Measurements from ENCODE around the gene DMD. TPM values are rescaled to one million over a fixed set of nuclear protein-coding genes. Genes with fewer than 3 reads are reported as not detected.

DMD gene
- total and polyA plus RNA-seq, 2 donors from 2014 or later: 4.2 to 17.9 TPM

DNA sequence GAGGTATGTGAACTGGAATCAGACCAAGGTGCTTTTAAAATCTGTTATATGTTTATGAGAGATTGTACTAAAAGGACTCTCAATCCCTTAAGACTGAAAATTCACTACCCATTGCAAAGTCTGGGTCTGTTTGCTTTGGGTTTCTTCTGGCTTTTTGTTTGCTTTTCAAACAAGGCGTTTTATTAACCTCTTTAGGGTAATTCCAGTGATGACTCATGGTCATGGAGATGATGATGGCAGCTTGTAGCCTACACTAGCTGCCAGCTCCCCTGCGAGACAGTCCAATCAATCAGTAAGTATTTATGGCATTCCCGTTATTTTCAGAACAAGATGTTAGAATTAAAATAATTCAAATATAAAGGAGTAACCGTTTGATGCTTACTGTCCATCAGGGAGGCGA is 1495.7 kb downstream of the DMD start:
- no peak for TF ChIP-seq CTCF (IDR thresholded peaks at IDR 0.05; ENCODE audit: borderline replicate concordance, extremely low read depth, insufficient read depth)
- FAIRE-seq (no peak), DNase-seq (no peak)
- no peak overlapping the region for H3K27ac ChIP-seq (ENCODE audit: low read depth in 2 of 2, low read length in 2 of 2)
- intact Hi-C loops (cut with DNase I): no loop called here
- H3K9ac ChIP-seq (ENCODE audit: low read length in 3 of 3): no peak overlapping the region
- H3K36me3 ChIP-seq (ENCODE audit: control insufficient read depth in 2 of 3, insufficient read depth in 3 of 3, low read length in 3 of 3): no peaks in the 10 kb centered on the region
- no peak overlapping the region for H3K4me3 ChIP-seq (ENCODE audit: low read length in 3 of 3)
- H3K27me3 ChIP-seq (ENCODE audit: control insufficient read depth, insufficient read depth, low read length): no peaks in the 10 kb centered on the region
- no peaks in the 10 kb centered on the region for H3K9me3 ChIP-seq (ENCODE audit: control insufficient read depth in 2 of 3, insufficient read depth in 1 of 3, low read length in 3 of 3)
- H3K4me1 ChIP-seq (ENCODE audit: control insufficient read depth in 2 of 3, insufficient read depth in 2 of 3, low read depth in 1 of 3, low read length in 3 of 3): no peaks in the 10 kb centered on the region

- no peak overlapping the region for H3K27ac ChIP-seq (ENCODE audit: low read depth in 2 of 2, low read length in 2 of 2)
- intact Hi-C loops (cut with DNase I): no loop called here
- no peak for TF ChIP-seq CTCF (IDR thresholded peaks at IDR 0.05; ENCODE audit: borderline replicate concordance, extremely low read depth, insufficient read depth)
- no peaks in the 10 kb centered on the region for H3K4me1 ChIP-seq (ENCODE audit: control insufficient read depth in 2 of 3, insufficient read depth in 2 of 3, low read depth in 1 of 3, low read length in 3 of 3)
- FAIRE-seq (no peak), DNase-seq (no peak)
- H3K36me3 ChIP-seq (ENCODE audit: control insufficient read depth in 2 of 3, insufficient read depth in 3 of 3, low read length in 3 of 3): no peaks in the 10 kb centered on the region
- H3K9ac ChIP-seq (ENCODE audit: low read length in 3 of 3): no peak overlapping the region
- no peaks in the 10 kb centered on the region for H3K9me3 ChIP-seq (ENCODE audit: control insufficient read depth in 2 of 3, insufficient read depth in 1 of 3, low read length in 3 of 3)
- H3K27me3 ChIP-seq (ENCODE audit: control insufficient read depth, insufficient read depth, low read length): no peaks in the 10 kb centered on the region
- H3K4me3 ChIP-seq (ENCODE audit: low read length in 3 of 3): no peak overlapping the region
Observed at GRCh38 chrX:31714797-31715196, 1496.6 kb downstream of the DMD start.

- intact Hi-C loops (cut with DNase I): no loop called here
- no peak overlapping the region for H3K27ac ChIP-seq (ENCODE audit: low read depth in 2 of 2, low read length in 2 of 2)
- no peak for DNase-seq
- FAIRE-seq: no peak
- no peaks in the 10 kb centered on the region for H3K9me3 ChIP-seq (ENCODE audit: control insufficient read depth in 2 of 3, insufficient read depth in 1 of 3, low read length in 3 of 3)
- no peak for TF ChIP-seq CTCF (IDR thresholded peaks at IDR 0.05; ENCODE audit: borderline replicate concordance, extremely low read depth, insufficient read depth)
- H3K27me3 ChIP-seq (ENCODE audit: control insufficient read depth, insufficient read depth, low read length): no peaks in the 10 kb centered on the region
- no peaks in the 10 kb centered on the region for H3K36me3 ChIP-seq (ENCODE audit: control insufficient read depth in 2 of 3, insufficient read depth in 3 of 3, low read length in 3 of 3)
- H3K9ac ChIP-seq (ENCODE audit: low read length in 3 of 3): no peak overlapping the region
- no peak overlapping the region for H3K4me3 ChIP-seq (ENCODE audit: low read length in 3 of 3)
- no peaks in the 10 kb centered on the region for H3K4me1 ChIP-seq (ENCODE audit: control insufficient read depth in 2 of 3, insufficient read depth in 2 of 3, low read depth in 1 of 3, low read length in 3 of 3)
Observed at GRCh38 chrX:31713120-31713519, 1498.2 kb downstream of the DMD start.

- Histone ChIP-seq H3K9me3 (ENCODE audit: control insufficient read depth in 2 of 3, insufficient read depth in 1 of 3, low read length in 3 of 3) (no peaks in the 10 kb centered on the region), H3K4me1 (ENCODE audit: control insufficient read depth in 2 of 3, insufficient read depth in 2 of 3, low read depth in 1 of 3, low read length in 3 of 3) (no peaks in the 10 kb centered on the region), H3K36me3 (ENCODE audit: control insufficient read depth in 2 of 3, insufficient read depth in 3 of 3, low read length in 3 of 3) (no peaks in the 10 kb centered on the region), H3K4me3 (ENCODE audit: low read length in 3 of 3) (no peak overlapping the region), H3K9ac (ENCODE audit: low read length in 3 of 3) (no peak overlapping the region), H3K27ac (ENCODE audit: low read depth in 2 of 2, low read length in 2 of 2) (no peak overlapping the region), H3K27me3 (ENCODE audit: control insufficient read depth, insufficient read depth, low read length) (no peaks in the 10 kb centered on the region)
- intact Hi-C loops (cut with DNase I): no loop called here
- FAIRE-seq (no peak), DNase-seq (no peak)
- TF ChIP-seq CTCF (IDR thresholded peaks at IDR 0.05; ENCODE audit: borderline replicate concordance, extremely low read depth, insufficient read depth): no peak
Observed at GRCh38 chrX:31711166-31711565, 1500.2 kb downstream of the DMD start.

Measured in kidney (tissue), 14 donors.